ENCODE results near the gene NCR2.

DNA sequence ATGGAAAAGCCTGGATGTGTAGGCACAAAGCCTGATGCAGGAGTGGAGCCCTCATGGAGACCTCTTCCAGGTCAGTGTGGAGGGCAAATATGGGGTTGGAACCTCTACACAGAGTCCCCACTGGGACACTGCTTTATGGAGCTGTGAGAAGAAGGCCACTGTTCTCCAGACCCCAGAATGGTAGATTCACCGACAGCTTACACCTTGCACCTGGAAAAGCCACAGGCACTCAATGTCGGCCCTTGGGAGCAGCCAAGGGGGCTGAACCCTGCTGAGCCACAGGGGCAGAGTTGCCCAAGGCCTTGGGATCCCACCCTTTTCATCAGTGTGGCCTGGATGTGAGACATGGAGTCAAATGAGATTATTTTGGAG is 24.9 kb downstream of the NCR2 start:
- no peak for TF ChIP-seq CTCF (conservative IDR thresholded peaks at IDR 0.05 in 1 of 2, IDR thresholded peaks at IDR 0.05 in 1 of 2; ENCODE audit: extremely low read depth in 1 of 2, insufficient read depth in 1 of 2, low read depth in 1 of 2, low read length in 2 of 2)
- TF ChIP-seq EZH2 (IDR thresholded peaks at IDR 0.05; ENCODE audit: borderline replicate concordance, low read length): no peak
